Measurements from ENCODE around the gene BABAM2.
"Not testable (repeated sequence)": the region's sequence is repeated elsewhere in the genome, so short reads cannot be mapped to it uniquely, and the experiment has no call there.

Gene BABAM2

GRCh38 chr2:28332696-28333095, 442.2 kb downstream of the BABAM2 start:
- no peak for DNase-seq (ENCODE audit: low read depth)

GRCh38 chr2:28333606-28334526, 443.3 kb downstream of the BABAM2 start:
- no peak for DNase-seq (ENCODE audit: low read depth)

DNA sequence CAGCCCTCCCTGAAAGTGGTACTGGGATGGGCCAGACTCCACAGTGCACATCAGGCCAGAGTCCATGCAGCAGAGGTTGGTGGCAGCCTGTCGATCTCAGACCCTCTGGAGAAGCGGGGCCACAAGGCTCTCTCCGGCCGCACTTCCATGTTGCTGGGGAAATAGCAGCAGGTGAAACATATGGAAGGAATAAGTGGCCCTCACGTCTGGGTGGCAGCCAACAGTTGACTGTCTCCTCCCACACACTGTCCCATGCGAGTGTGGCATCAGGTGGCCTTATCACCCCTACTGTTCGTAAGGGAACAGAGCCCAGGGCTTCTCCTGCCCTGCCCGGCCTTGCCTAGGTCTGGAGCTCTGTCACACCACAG, 444.0 kb downstream of the BABAM2 start:
- DNase-seq (ENCODE audit: low read depth) = no peak

- DNase-seq (ENCODE audit: low read depth) = not testable (repeated sequence)
These were observed 444.7 kb downstream of the BABAM2 start for GRCh38 chr2:28335265-28335664.

DNA sequence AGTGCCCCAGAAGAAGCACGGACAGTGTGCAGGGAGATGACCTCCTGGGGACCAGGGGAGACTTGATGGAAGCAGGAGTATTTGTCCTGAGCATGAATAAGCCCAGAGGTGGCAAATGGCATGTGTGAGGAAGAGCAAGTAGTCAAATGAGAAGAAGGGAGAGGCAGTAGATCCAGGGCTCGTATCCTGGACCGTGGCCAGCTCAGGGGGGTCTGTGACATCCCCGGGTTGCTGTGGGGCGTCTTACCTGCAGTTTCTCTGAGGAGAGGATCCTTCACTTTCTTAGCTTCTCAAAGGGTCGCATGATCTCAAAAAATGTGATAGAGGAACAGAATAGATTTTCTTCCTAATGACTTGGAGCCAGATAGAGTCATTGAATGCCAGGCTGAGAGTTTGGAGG, 445.1 kb downstream of the BABAM2 start:
- DNase-seq (ENCODE audit: low read depth) = no peak

- no peak for DNase-seq (ENCODE audit: low read depth)
These were observed 445.9 kb downstream of the BABAM2 start for GRCh38 chr2:28336264-28336980.

DNA sequence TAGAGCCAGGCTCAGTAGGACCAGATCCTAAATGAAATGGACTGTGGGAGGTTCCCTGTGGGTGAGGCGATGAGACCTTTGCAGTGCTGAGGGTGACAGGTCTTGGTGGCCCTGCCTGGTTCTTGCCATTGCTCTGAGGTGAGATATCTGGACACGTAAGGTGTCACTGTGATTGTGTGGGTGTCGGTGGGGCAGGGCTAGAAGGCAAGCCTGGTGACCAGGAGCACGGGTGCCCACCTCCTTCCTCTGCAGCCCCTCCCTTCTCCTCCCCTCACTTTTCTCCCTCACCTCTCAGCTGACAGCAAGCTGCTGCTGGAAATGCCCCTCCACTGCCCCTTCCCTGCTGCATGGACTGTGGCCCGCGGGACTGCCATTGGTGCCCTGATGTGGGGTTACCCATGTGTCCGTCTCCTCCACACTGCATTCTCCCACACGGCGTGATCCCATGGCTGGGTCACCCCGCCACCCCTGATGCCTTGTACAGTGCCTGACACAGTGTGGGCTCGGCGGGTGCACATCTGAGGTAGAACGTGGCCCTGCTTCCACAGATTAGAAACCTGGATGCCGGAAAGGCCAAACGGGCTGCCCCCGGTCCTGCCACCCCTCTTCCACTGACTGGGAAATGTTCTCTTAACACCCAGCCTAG, 446.6 kb downstream of the BABAM2 start:
- no peak for DNase-seq (ENCODE audit: low read depth)

- DNase-seq (ENCODE audit: low read depth) = no peak
These were observed 447.7 kb downstream of the BABAM2 start for GRCh38 chr2:28338046-28338817.

- DNase-seq (ENCODE audit: low read depth) = no peak
These were observed 448.3 kb downstream of the BABAM2 start for GRCh38 chr2:28338831-28339321.

DNA sequence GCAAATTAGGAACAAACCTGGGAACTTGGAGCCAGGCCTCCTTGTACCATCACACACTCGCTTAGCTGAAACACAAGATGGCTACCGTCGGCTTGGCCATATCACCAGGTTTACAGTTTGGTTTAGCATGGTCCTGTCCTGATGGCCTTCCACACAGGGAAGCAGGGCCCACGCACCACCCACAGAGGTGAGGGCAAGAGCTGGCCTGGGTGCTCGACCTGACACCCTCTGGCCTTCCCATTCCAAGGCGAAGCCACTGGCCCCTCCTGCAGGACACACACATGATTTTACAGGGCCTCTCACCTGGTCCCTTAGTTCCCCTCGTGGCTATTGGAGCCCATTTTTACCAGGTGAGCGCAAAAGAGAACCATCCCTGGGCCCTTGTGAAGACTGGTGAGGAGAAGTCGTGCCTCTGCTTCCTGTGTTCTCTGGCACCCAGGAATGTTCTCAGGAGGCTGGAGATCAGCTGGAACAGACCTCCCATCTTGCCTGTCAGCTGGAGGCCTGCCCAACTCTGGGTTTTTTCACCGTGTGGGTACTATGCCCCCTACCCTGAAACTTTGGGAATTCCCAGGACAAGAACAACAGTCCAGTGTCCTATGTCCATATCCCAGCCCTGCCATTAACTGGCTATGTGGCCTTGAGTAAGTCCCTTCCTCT, 449.1 kb downstream of the BABAM2 start:
- no peak for DNase-seq (ENCODE audit: low read depth)

DNA sequence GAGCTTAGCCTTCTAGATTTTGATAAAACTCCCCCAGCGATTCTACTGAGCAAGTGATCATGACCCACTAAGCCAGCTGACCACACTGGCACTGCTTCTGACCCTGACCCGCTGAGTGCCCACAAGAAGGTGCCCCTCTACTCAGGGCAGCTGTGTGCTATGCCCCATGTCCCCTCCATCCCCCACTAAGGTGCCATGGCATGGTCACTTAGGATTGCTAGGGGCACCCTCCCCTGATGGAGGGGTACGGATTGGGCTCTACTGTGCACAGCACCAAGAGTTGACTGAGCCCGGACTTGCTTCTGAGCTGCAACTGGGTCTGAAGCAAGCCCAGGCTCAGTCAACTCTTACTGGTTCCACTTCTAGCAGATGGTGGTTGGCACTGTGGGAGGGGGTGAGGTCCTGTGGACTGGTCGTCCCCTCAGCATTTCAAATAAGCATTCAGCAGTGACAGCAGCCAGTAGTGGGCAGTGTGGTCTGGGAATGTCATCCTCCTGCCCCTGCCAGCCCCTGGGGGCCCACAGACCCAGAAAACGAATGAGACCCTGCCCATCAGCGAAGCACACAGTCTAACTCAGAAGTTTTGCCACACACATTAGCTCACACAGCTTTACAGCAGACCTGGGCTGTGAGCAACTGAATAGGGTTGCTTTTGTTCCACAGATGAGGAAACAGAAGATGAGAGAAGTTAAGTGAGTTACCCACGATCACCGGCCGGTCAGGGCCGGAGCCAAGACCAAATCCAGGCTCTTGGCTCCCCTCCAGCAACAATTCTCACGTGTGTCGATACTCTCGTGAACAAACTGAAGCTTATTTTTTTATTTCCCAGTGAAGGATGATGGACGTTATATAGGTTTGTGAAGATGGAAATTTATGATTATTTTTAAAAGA, 450.0 kb downstream of the BABAM2 start:
- DNase-seq (ENCODE audit: low read depth) = no peak

GRCh38 chr2:28341208-28341891, 450.8 kb downstream of the BABAM2 start:
- DNase-seq (ENCODE audit: low read depth) = no peak

- no peak for DNase-seq (ENCODE audit: low read depth)
These were observed 451.8 kb downstream of the BABAM2 start for GRCh38 chr2:28342081-28342967.

GRCh38 chr2:28343184-28343942, 452.8 kb downstream of the BABAM2 start:
- DNase-seq (ENCODE audit: low read depth) = no peak

- DNase-seq (ENCODE audit: low read depth) = no peak
These were observed 453.6 kb downstream of the BABAM2 start for GRCh38 chr2:28343971-28344715.

DNA sequence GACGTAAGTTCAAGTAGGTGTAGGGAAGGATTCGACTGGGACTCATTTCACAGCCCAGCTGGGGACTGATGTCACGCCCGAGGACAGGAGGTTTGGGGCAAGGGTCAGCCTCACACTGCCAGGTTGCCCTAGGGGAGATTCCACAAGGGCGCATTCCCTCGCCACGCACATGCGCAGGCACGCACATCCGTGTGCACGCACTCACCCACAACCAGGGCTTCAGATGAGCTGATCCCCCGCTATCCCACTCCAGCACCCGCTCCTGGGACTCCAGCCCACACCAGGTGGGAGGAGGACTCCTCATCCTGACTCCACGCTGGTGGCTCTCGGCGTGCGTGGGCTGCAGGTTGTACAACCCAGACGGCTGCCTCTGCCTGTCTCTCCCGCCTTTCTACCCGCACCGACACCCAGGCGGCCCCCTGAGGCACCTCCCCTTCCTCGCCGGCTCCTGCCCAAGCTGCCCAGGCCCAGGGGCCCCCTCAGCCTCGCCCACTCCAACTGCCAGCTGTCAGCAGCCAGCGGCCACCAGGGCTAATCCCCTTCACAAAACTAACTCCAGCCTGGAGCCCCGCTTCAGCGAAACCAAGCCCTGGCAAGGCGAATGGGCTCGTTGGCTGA, 454.3 kb downstream of the BABAM2 start:
- DNase-seq (ENCODE audit: low read depth) = no peak

- no peak for DNase-seq (ENCODE audit: low read depth)
These were observed 455.1 kb downstream of the BABAM2 start for GRCh38 chr2:28345619-28346018.

Measured in activated T-helper 1 cell treated with Interleukin-2 at 50 U/mL for 16 hours (primary cell).